Measurements from ENCODE around the gene ZG16B. TPM values are rescaled to one million over a fixed set of nuclear protein-coding genes. Genes with fewer than 3 reads are reported as not detected.

The ZG16B gene
- total RNA-seq, 2 donors from 2014 or later: 37.1 to 268 TPM

DNA sequence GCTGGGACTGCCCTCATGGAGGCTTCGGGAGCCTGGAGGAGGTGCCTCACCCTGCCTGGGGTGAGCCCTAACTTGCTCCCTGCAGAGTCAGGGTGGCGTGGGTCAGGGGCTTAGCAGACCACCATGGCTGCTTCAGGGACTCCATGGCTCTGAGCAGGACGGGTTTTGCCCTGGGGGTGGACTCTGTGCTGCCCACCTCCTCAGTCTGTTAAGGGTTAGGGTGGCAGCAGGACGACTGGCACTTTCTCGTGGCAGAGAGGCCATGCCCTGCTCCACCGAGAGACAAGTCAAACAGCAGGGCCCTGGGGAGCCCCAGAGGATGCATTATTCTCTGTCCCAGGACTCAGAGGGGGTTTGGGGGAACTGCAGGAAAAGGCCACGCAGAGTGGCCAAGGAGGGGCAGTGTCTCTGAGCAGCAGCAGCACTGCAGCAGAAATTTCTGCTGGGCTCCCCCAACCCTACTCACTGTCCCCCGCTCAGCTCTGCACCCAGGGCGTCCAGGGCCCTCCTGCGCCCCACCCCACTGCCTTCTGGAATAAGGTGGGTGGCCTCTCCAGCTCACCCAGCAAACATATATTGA, 29.7 kb downstream of the ZG16B start:
- H3K27ac ChIP-seq: no peak overlapping the region
- TF ChIP-seq, protein P1, sequence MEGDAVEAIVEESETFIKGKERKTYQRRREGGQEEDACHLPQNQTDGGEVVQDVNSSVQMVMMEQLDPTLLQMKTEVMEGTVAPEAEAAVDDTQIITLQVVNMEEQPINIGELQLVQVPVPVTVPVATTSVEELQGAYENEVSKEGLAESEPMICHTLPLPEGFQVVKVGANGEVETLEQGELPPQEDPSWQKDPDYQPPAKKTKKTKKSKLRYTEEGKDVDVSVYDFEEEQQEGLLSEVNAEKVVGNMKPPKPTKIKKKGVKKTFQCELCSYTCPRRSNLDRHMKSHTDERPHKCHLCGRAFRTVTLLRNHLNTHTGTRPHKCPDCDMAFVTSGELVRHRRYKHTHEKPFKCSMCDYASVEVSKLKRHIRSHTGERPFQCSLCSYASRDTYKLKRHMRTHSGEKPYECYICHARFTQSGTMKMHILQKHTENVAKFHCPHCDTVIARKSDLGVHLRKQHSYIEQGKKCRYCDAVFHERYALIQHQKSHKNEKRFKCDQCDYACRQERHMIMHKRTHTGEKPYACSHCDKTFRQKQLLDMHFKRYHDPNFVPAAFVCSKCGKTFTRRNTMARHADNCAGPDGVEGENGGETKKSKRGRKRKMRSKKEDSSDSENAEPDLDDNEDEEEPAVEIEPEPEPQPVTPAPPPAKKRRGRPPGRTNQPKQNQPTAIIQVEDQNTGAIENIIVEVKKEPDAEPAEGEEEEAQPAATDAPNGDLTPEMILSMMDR (IDR thresholded peaks at IDR 0.05): no peak
- TF ChIP-seq POLR2A (IDR thresholded peaks at IDR 0.05) (no peak), POLR2AphosphoS5 (IDR thresholded peaks at IDR 0.05) (no peak)
- H3K9me3 ChIP-seq: no peaks in the 10 kb centered on the region
- DNase-seq (ENCODE audit: low spot score): no peak
- no peaks in the 10 kb centered on the region for H3K36me3 ChIP-seq
- no peaks in the 10 kb centered on the region for H3K27me3 ChIP-seq (replicated peaks; ENCODE audit: insufficient read depth)
- intact Hi-C loops (cut with DNase I): no loop called here
- H3K4me3 ChIP-seq: no peak overlapping the region
- 86% methylated on average over 7 of the region's 10 CpGs for WGBS
- no peaks in the 10 kb centered on the region for H3K4me1 ChIP-seq (replicated peaks)

DNA sequence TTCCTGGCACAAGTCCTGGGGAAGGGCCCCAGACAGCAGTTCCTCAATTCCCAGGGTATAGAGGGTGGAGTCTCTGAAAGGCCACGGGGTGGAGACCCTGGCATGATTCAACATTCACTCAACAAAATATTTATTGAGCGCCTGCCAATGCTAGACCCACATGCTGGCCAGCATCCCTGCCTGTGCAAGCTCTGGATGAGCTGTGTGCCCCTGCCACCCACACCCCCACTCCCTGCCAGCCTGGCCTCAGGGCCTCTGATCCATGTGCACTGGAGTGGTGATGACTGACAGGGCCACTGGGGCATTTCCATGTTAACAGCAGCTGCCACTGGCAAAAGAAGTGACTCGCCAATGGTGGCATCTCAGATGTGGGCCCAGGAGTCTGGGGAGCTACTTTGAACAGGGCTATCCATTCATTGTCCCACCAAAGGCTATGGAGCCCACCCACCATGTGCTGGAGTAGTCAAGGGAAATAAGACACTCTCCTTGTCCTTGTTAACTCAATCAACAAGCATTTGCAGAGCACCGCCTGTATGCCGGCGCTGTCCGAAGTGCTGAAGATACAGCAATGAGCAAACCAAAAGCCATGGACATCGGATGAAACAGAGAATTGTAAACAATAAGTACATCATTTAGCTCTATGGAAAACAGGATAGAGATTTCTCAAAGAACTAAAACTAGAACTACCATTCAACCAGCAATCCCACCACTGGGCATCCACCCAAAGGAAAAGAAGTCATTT, 30.9 kb downstream of the ZG16B start:
- Histone ChIP-seq H3K4me1 (replicated peaks) (no peaks in the 10 kb centered on the region), H3K27me3 (replicated peaks; ENCODE audit: insufficient read depth) (no peaks in the 10 kb centered on the region), H3K27ac (no peak overlapping the region), H3K9me3 (no peaks in the 10 kb centered on the region), H3K4me3 (no peak overlapping the region), H3K36me3 (no peaks in the 10 kb centered on the region)
- 70% methylated on average over 8 of the region's 8 CpGs for WGBS
- DNase-seq (ENCODE audit: low spot score): no peak
- TF ChIP-seq POLR2AphosphoS5 (IDR thresholded peaks at IDR 0.05): no peak
- TF ChIP-seq POLR2A (IDR thresholded peaks at IDR 0.05): no peak
- TF ChIP-seq, protein P1 (IDR thresholded peaks at IDR 0.05): no peak
- intact Hi-C loops (cut with DNase I): no loop called here

DNA sequence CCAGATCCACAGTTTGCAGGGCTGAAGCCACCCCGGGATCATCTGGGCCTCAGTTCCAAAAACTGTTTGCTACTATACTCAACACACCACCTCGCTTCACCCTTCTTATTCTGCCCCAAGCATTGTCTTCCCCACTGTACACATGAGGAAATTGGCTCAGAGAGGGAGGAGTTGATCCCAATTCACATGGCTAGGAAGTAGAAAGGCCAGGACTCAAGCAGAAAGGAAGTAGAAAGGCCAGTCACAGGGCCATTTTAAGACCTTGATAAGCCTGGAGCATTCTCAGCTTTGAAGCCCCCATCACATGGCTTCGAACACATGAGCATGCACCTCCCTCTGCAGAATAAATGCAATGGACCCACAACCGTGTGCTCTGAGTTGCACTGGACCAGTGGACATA, 35.5 kb downstream of the ZG16B start:
- intact Hi-C loops (cut with DNase I): loop anchor here (5.0 kb wide), 1 partner anchor 88 kb away; the partner anchor contains the start of gene ELOB
- Histone ChIP-seq H3K9me3 (no peaks in the 10 kb centered on the region), H3K27me3 (replicated peaks; ENCODE audit: insufficient read depth) (no peaks in the 10 kb centered on the region), H3K27ac (no peak overlapping the region), H3K36me3 (no peaks in the 10 kb centered on the region), H3K4me1 (replicated peaks) (no peaks in the 10 kb centered on the region), H3K4me3 (no peak overlapping the region)
- 57% methylated on average over 4 of the region's 4 CpGs for WGBS
- no peak for DNase-seq (ENCODE audit: low spot score)
- TF ChIP-seq POLR2A (IDR thresholded peaks at IDR 0.05) (no peak), POLR2AphosphoS5 (IDR thresholded peaks at IDR 0.05) (no peak)
- TF ChIP-seq, protein P1 (IDR thresholded peaks at IDR 0.05): no peak

DNA sequence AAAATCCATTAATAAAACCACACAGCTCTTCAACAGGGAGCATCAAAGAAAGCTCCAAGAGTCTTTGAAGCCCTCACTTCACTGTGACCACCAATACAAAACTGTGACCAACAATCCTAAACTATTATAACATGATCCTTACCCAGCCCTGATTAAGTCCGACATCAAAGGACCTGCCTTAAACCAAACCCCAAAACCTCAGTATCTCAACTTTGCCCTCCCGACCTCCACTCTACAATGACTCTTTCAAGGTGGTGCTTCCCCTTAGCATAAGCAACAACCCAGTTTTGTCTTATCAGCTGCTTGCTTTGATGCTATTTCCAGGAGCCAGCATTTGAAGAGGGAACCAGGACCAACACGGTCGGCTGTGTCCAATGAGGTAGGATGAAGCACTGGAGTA, 36.3 kb downstream of the ZG16B start:
- Histone ChIP-seq H3K9me3 (no peaks in the 10 kb centered on the region), H3K4me1 (replicated peaks) (no peaks in the 10 kb centered on the region), H3K36me3 (no peaks in the 10 kb centered on the region), H3K27ac (no peak overlapping the region), H3K27me3 (replicated peaks; ENCODE audit: insufficient read depth) (no peaks in the 10 kb centered on the region), H3K4me3 (no peak overlapping the region)
- TF ChIP-seq POLR2AphosphoS5 (IDR thresholded peaks at IDR 0.05) (no peak), POLR2A (IDR thresholded peaks at IDR 0.05) (no peak)
- TF ChIP-seq, protein P1 (IDR thresholded peaks at IDR 0.05): no peak
- 87% methylated on average over 4 of the region's 4 CpGs for WGBS
- no peak for DNase-seq (ENCODE audit: low spot score)
- intact Hi-C loops (cut with DNase I): loop anchor here (5.0 kb wide), 1 partner anchor 89 kb away; the partner anchor contains the start of gene ELOB

DNA sequence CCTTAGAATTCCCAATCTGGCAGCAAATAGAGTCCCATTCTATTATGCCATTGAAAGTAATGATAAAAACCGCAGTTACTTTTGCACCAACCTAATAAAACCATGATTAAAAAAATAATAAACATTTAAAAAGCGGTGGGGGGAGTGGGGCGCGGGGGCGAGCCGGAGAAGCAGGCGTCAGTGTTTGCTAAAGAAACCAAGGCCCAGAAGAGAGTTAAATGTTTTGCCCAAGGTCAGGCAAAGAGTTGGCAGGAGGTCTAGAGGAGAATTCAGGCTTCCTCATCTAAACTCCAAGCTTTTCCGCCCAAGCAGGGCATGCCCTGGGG, 37.5 kb downstream of the ZG16B start:
- peak overlapping the region; percentile 80 to 92 for H3K27ac ChIP-seq
- no peaks in the 10 kb centered on the region for H3K27me3 ChIP-seq (replicated peaks; ENCODE audit: insufficient read depth)
- TF ChIP-seq, protein P1 (IDR thresholded peaks at IDR 0.05): no peak
- TF ChIP-seq POLR2AphosphoS5 (IDR thresholded peaks at IDR 0.05) (no peak), POLR2A (IDR thresholded peaks at IDR 0.05) (no peak)
- H3K4me1 ChIP-seq (replicated peaks): no peaks in the 10 kb centered on the region
- H3K9me3 ChIP-seq: no peaks in the 10 kb centered on the region
- 42% methylated on average over 8 of the region's 8 CpGs for WGBS
- H3K36me3 ChIP-seq: no peaks in the 10 kb centered on the region
- peak overlapping the region; percentile 46 to 78 for H3K4me3 ChIP-seq
- DNase-seq (ENCODE audit: low spot score): no peak
- intact Hi-C loops (cut with DNase I): loop anchor here (5.0 kb wide), 1 partner anchor 90 kb away; the partner anchor contains the start of gene ELOB

All from prostate gland (tissue), 2 donors.